Mucosa of stomach (tissue), 1 donor: ENCODE results near the gene JAKMIP2.
"Not testable (repeated sequence)": the region's sequence is repeated elsewhere in the genome, so short reads cannot be mapped to it uniquely, and the experiment has no call there.

Experiments used
- H3K27me3 ChIP-seq: one replicate; pipeline ENCODE4 v1.7.0; 2013; ENCODE audit warnings: mild to moderate bottlenecking, low read length; ENCODE audit not compliant: control insufficient read depth, insufficient read depth
- H3K36me3 ChIP-seq: one replicate; pipeline ENCODE4 v1.7.0; 2013; ENCODE audit warnings: low read length; ENCODE audit not compliant: control insufficient read depth, insufficient read depth
- H3K4me1 ChIP-seq: one replicate; pipeline ENCODE4 v1.7.0; 2013; ENCODE audit warnings: mild to moderate bottlenecking, low read length; ENCODE audit not compliant: control insufficient read depth, insufficient read depth
- H3K4me3 ChIP-seq: one replicate; pipeline ENCODE4 v1.7.0; 2013; ENCODE audit warnings: low read length
- H3K9ac ChIP-seq: one replicate; pipeline ENCODE4 v1.7.0; 2013; ENCODE audit warnings: mild to moderate bottlenecking, low read length, moderate library complexity
- H3K9me3 ChIP-seq: one replicate; pipeline ENCODE4 v1.7.0; 2013; ENCODE audit warnings: mild to moderate bottlenecking, low read length, moderate library complexity; ENCODE audit not compliant: control insufficient read depth
- donor health status: Pancreatic carcinoma.

The JAKMIP2 gene

GRCh38 chr5:147782110-147783028 is at the start of gene JAKMIP2:
TSS of gene JAKMIP2 (minus strand) at chr5:147782728. CDS start at chr5:147671806, 110,922 bp downstream.
- peak within 1 kb of the TSS; percentile 54 for H3K9ac ChIP-seq
- no peaks in the 10 kb centered on the region for H3K9me3 ChIP-seq
- no peaks in the 10 kb centered on the region for H3K4me1 ChIP-seq
- H3K4me3 ChIP-seq, result no peak within 1 kb of the TSS
- H3K27me3 ChIP-seq, result no peaks in the 10 kb centered on the region
- no peaks in the 10 kb centered on the region for H3K36me3 ChIP-seq

GRCh38 chr5:147831465-147831864 is 48.9 kb upstream of the JAKMIP2 start, which contains the start of gene SPINK1:
TSS of gene SPINK1 (minus strand) at chr5:147831671. CDS start at chr5:147831577, 94 bp downstream.
- peak within 1 kb of the TSS; percentile 51 for H3K9ac ChIP-seq

GRCh38 chr5:147830035-147830434 is 47.5 kb upstream of the JAKMIP2 start:
- Histone ChIP-seq H3K36me3 (no peaks in the 10 kb centered on the region), H3K9me3 (no peaks in the 10 kb centered on the region), H3K4me3 (peak overlapping the region; percentile 7), H3K27me3 (no peaks in the 10 kb centered on the region), H3K9ac (peak overlapping the region; percentile 51), H3K4me1 (peaks cover 22% of the 10 kb centered on the region)

More at GRCh38 chr5:147831465-147831864, 48.9 kb upstream of the JAKMIP2 start, which contains the start of gene SPINK1:
- Histone ChIP-seq H3K27me3 (no peaks in the 10 kb centered on the region), H3K4me1 (peaks cover 15% of the 10 kb centered on the region), H3K4me3 (peak within 1 kb of the TSS; percentile 7), H3K9me3 (no peaks in the 10 kb centered on the region), H3K36me3 (no peaks in the 10 kb centered on the region)

GRCh38 chr5:147827017-147827416 is 44.5 kb upstream of the JAKMIP2 start:
- peak overlapping the region; percentile 2 for H3K4me3 ChIP-seq
- H3K4me1 ChIP-seq, result peaks cover 16% of the 10 kb centered on the region
- not testable (repeated sequence) for H3K27me3 ChIP-seq, H3K36me3 ChIP-seq, H3K9ac ChIP-seq, H3K9me3 ChIP-seq

GRCh38 chr5:147826361-147826760 is 43.8 kb upstream of the JAKMIP2 start:
- Histone ChIP-seq H3K4me3 (no peak overlapping the region), H3K9me3 (no peaks in the 10 kb centered on the region), H3K36me3 (no peaks in the 10 kb centered on the region), H3K4me1 (peaks cover 13% of the 10 kb centered on the region), H3K27me3 (no peaks in the 10 kb centered on the region), H3K9ac (no peak overlapping the region)

- H3K36me3 ChIP-seq, result no peaks in the 10 kb centered on the region
- peaks cover 17% of the 10 kb centered on the region for H3K4me1 ChIP-seq
Observed at GRCh38 chr5:147822686-147823491, 40.4 kb upstream of the JAKMIP2 start.

GRCh38 chr5:147822222-147822621 is 39.7 kb upstream of the JAKMIP2 start:
- not testable (repeated sequence) for H3K27me3 ChIP-seq, H3K9ac ChIP-seq, H3K4me3 ChIP-seq, H3K36me3 ChIP-seq, H3K9me3 ChIP-seq
- H3K4me1 ChIP-seq, result peaks cover 17% of the 10 kb centered on the region

More at GRCh38 chr5:147822686-147823491, 40.4 kb upstream of the JAKMIP2 start:
- Histone ChIP-seq H3K4me3 (no peak overlapping the region), H3K27me3 (no peaks in the 10 kb centered on the region), H3K9me3 (no peaks in the 10 kb centered on the region), H3K9ac (no peak overlapping the region)

GRCh38 chr5:147821766-147822165 is 39.2 kb upstream of the JAKMIP2 start:
- H3K36me3 ChIP-seq, result no peaks in the 10 kb centered on the region
- H3K4me1 ChIP-seq, result peaks cover 17% of the 10 kb centered on the region
- H3K4me3 ChIP-seq, result no peak overlapping the region
- H3K27me3 ChIP-seq, result no peaks in the 10 kb centered on the region
- H3K9ac ChIP-seq, result no peak overlapping the region
- H3K9me3 ChIP-seq, result no peaks in the 10 kb centered on the region

- Histone ChIP-seq H3K36me3 (no peaks in the 10 kb centered on the region), H3K27me3 (no peaks in the 10 kb centered on the region), H3K4me1 (peaks cover 10% of the 10 kb centered on the region), H3K9ac (no peak overlapping the region), H3K4me3 (no peak overlapping the region), H3K9me3 (no peaks in the 10 kb centered on the region)
Observed at GRCh38 chr5:147819261-147819770, 36.8 kb upstream of the JAKMIP2 start.

GRCh38 chr5:147818290-147818689 is 35.8 kb upstream of the JAKMIP2 start:
- no peak overlapping the region for H3K9ac ChIP-seq
- H3K27me3 ChIP-seq, result no peaks in the 10 kb centered on the region
- no peaks in the 10 kb centered on the region for H3K9me3 ChIP-seq

GRCh38 chr5:147813696-147814095 is 31.2 kb upstream of the JAKMIP2 start:
- no peak overlapping the region for H3K4me3 ChIP-seq
- H3K27me3 ChIP-seq, result no peaks in the 10 kb centered on the region
- H3K36me3 ChIP-seq, result no peaks in the 10 kb centered on the region
- no peak overlapping the region for H3K9ac ChIP-seq
- H3K4me1 ChIP-seq, result peaks cover 14% of the 10 kb centered on the region
- H3K9me3 ChIP-seq, result no peaks in the 10 kb centered on the region

More at GRCh38 chr5:147818290-147818689, 35.8 kb upstream of the JAKMIP2 start:
- Histone ChIP-seq H3K4me3 (no peak overlapping the region), H3K36me3 (no peaks in the 10 kb centered on the region), H3K4me1 (peaks cover 4% of the 10 kb centered on the region)
